HG03064 (cell line): ENCODE data around the gene UBL5.

Experiments
- ATAC-seq: cut with Tn5 transposase; IDR thresholded peaks from one replicate; pipeline ENCODE4 v1.9.1; 2021; ENCODE audit warnings: low read depth; ENCODE audit not compliant: unreplicated experiment

The UBL5 gene

GRCh38 chr19:9877780-9878510 lies 50.2 kb downstream of the UBL5 start:
- no peak for ATAC-seq

GRCh38 chr19:9878511-9879196 lies 50.9 kb downstream of the UBL5 start:
- ATAC-seq, result no peak
